Stimulated activated CD4-positive, alpha-beta T cell treated with anti-CD3 and anti-CD28 coated beads, Interleukin-15, amount 100 ng/mL, for 1 hour (primary cell): ENCODE results near the gene KLF16.
"Not testable (repeated sequence)": the region's sequence is repeated elsewhere in the genome, so short reads cannot be mapped to it uniquely, and the experiment has no call there.

Source experiments
- DNase-seq, 2 donors: peaks; one replicate each; pipeline ENCODE4 v3.0.0-alpha.2; 2020; ENCODE audit warnings: low read depth in 1 of 2, low spot score in 1 of 2

The KLF16 gene

DNA sequence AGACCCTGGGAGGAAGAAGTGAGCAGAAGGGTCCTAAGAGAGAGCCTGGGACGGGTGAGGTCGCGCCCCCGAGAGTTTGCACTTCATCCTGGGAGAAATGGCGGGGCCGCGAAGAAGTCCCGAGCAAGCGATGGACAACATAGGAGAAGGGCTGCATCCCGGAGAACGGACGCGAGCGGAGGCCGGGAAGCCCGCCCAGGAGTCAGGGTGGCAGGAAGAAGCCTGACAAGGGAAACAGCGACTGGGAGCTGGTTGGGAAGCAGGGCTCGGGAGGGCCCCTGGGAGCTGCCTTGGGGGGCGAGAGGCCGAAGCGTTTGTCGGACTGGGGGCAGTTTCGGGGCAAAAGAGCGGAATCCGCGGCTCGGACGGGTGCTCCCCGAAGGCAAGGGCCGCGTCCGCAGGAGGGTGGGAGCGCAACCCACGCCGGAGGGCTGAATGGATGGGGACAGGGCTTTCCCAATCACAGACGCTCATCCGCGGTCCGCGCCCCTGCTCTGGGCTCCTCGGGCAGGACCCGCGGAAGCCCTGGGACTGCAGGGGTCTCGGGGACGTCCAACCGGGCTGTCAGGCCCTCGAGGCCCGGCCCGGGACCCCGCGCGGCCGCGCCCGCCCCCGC, 21.4 kb upstream of the KLF16 start:
- DNase-seq: no peak

GRCh38 chr19:1884291-1884718, 20.9 kb upstream of the KLF16 start:
- no peak for DNase-seq

DNA sequence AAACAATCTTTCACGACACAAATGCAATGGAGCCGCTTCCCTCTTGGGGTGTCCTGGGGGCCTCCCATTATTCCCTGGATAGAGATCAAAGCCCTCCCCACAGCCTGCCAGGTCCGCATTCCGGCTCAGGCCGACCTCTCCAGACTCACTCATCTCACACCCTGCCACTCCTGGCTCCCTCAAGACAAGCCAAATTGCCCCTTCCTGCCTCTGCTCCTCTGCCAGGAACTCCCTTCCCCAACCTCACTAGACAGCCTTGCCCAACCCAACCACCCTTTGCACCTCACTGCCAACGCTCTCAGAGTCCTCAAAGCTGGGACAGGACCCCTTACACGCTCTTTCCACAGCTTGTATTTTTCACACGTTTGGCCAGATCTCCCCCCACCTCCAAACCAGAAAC, 20.4 kb upstream of the KLF16 start:
- DNase-seq: no peak

- DNase-seq: no peak
Measured at GRCh38 chr19:1882786-1883692, 19.7 kb upstream of the KLF16 start.

DNA sequence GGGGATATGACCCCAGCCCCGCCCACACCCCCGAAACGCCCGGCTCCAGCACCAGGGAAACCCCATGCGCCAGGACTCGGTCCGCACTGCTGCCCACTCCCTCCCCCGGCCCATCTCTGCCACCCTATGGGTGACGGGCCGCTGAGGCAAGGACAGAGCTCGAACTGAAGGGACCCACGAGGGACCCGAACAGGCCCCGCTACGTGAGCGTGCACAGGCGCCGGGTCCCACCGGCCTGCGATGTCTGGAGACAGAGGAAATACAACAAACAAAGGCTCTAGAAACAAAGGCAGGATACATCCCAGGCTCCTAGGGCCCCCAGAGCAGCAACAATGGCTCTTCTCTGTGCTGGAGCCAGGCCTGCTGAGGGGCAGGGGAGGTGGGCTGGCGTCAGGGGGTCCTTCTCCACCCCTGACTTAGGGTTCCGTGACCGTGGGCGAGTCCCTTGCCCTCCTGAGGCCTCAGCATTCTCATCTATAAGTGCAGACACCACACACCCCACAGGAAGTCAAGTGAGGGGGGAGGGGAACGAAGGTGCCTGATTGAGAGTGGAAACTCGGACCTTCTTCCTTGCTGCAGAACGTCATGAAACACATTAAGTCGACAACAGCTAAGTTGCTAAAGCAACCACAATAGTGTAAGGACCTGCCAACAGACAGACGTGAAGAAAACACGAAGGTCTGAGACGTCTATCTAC, 18.9 kb upstream of the KLF16 start:
- DNase-seq: peak in 1 of 2 donors; percentile 63

- DNase-seq: not testable (repeated sequence)
Measured at GRCh38 chr19:1881393-1882088, 18.2 kb upstream of the KLF16 start.

GRCh38 chr19:1880611-1881392, 17.4 kb upstream of the KLF16 start:
- DNase-seq: no peak

DNA sequence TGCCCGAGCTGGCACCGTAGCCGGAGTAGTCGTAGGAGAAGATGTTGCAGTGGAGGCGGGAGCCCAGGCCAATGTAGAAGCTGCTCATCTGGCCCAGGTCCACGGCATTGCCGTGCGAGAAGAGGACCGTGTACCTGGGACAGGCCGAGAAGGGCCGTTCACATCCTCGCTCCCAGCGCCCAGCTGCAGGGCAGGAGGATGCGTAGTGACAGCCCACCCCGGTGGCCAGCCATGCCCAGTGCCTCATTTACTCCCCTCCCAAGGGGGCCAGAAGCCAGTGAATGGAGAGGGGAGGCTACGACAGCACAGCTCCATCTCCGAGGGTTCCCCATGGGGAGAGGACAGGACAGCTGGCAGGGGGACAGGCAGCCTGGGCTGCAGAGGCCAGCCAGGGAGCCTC, 16.6 kb upstream of the KLF16 start:
- DNase-seq: not testable (repeated sequence)

DNA sequence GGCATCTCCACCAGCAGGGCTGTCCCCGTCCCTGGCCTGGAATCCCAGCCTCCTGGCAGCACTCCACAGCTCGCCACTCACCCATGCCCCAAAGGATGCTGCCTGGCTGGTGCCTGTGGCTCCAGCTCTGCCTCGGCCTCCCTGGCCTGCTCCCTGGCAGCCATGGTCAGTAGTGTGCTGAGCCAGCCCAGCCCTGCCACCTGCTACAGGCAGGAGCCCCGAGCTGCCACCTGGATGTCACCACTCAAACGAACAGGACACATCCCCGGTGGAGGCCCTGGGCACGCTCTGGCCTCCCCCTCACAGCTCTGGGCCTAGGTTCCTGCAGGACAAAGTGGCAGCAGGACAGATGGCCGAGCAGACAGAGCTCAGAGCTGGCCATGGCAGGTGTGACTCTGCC, 15.2 kb upstream of the KLF16 start:
- DNase-seq: not testable (repeated sequence)

GRCh38 chr19:1877280-1877660, 13.9 kb upstream of the KLF16 start:
- DNase-seq: not testable (repeated sequence)

DNA sequence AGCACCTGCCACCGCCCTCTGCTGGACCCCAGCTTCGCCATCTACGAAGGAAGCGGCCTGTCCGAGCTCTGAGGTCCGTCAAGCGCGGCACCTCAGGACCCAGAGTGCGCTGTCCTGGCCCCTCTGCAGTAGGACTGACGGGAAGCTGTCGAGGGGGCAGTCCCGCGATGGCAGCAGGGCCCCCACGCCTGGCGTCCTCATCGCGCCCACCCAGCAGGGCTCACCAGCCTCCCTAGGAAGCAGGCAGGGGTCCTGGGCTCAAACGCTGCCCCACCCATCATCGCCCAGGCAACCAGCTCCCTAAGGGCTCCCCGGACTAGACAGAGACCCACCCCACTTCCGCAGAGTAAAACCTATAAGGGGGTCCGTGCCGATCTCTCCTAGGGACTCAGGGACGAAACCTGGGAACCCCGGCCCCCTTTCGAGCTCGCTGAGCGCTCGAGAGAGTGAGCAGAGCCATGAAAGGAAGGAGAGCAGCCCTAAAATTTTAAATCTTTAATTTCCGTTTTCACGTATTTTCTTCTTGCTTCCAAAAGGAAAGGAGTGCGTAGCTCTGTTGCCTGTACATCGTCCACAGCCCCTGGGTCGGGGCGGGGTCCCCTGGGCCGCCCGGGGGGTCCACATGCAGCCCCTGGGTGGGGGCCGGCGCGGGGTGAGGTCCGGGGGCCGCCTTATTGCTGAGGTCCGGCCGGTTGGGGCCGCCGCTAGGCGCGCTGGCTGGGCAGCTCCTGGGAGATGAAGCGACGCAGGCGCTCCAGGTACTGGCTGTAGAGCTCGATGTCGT, 13.3 kb upstream of the KLF16 start:
- DNase-seq: not testable (repeated sequence)

- DNase-seq: peak; percentile 72 to 80
Measured at GRCh38 chr19:1875646-1876495, 12.5 kb upstream of the KLF16 start.

GRCh38 chr19:1875265-1875645, 11.9 kb upstream of the KLF16 start:
- not testable (repeated sequence) for DNase-seq

DNA sequence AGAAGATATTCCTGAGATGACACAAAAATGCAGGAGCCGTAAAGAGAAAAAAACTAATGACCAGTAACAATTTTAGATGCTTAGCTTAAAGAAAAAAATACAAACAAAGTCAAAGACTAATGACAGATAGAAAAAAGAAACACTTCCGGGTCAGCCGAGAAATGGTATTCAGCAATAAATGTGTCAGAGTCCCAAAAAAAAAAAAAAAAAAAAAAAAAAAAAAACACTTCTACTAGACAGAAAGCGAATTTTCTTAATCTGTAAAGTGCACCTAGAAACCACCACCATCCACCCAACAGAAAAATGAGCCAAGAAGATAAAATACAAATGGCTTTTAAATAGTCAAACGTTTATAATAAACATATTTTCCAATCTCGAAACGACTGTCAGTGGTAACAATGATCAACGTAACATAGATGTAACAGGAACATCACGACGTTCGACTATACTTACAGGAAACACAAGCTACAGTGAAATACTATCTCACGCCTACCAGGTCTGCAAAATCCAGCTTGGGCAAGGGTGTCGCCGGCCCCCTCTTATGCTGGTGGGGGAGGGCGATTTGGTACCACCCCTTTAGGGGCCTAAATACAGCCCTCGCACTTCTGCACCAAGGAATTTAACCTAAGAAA, 11.3 kb upstream of the KLF16 start:
- no peak for DNase-seq

- no peak for DNase-seq
Measured at GRCh38 chr19:1873524-1874473, 10.4 kb upstream of the KLF16 start.

DNA sequence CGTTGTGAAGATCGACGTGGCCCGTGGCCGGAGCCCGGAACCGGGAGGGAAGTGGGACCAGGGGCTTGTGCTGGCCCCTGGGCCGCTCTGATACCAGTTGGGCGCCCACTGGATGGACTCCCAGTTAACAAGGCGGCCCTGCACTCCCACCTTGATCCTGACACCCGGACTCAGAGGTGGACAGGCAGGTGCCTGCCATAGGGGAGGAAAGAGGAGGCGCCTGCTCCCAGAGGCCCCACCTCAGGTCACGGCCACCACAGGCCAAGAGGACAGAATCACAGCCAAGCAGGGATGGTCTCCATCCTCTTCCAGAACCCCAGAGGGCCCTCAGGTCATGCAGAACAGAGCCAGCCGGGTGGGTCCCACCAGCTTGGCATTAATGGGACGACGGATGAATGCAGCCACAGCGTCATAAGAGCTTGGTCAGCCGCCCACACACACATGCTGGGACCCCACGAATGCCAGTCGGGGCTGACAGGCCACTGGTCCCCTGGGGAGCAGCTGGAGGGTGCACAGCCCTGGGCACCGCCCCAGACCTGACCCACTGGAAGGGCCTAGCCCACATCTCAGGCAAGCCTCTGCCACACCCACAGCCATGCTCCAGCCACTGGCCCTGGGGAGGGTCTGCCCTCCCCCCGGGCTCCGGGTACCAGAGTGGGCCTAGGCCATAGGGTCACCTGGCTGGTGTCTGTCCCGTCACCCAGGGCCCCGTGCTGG, 9.6 kb upstream of the KLF16 start:
- DNase-seq: no peak

DNA sequence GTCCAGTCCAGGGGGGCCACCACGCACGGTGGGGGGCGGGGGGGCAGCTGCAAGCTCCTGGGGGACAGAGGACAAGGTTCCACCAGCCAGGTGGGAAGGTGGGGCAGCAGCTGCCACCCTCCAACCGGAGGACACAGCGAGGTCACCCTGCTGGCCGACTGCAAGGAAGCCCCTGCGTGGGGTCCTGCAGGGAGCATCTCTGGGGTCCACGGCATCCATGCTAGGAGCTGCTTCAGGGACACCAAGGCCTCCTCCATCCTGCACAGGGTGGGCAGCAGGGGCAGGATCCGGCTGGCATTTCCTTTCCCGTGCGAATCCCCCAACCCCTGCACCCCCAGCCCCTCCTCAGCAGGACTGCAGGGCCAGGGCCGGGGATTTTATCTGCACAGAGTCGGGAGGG, 8.3 kb upstream of the KLF16 start:
- no peak for DNase-seq
